CD4-positive, alpha-beta T cell treated with Interleukin-6 at 100 ng/mL for 8 hours (primary cell): ENCODE data around the gene DONSON.

ENCODE experiments used
- DNase-seq: peaks from one replicate; pipeline ENCODE4 v3.0.0-alpha.2; 2020; ENCODE audit warnings: mixed read lengths, low spot score

DONSON gene

DNA sequence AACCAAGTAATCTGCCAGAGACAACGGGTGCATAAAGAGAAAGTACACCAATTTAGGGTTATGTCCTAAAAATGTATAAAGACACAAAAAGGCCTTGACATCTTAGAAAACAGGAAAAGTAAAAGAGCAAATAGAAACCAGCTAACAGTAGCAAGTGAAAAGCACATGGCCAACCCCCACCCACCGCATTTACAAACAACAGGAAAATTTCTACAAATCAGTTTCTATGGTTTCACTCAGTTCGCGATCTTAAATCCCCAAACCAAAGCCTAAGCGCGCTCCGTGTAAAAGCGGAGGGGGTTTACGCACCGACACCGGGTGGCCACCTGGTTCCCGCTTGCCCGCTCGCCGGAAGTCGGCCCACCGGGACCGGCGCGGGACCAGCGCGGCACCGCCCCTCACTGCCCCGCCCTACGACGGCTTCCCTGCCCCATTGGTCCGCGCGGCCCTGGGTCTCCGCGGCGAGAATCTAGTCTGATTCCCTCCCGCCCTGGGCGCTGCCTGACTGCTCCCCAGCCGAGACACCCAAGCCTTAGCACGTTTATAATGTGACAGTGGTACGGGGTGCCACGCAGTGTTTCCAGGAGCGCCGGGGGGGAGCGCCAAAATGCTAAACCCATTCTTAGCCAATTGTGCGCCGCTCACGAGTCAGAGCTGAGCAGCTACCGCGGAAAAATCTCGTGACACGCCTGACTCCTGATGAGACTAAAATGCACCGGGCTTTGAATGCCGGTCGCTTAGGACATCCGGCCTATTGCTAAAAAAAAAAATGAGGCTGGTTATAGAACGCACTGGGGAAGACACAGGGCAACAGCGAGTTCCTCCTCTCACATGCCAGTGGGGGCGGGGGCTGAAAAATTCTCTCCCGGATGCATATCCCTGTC is 46.5 kb downstream of the DONSON start, which contains the start of gene GART:
Gene GART, minus strand, starts transcription at position 362 of the 884 bp plus-strand sequence. CDS start 2,802 bp downstream, outside the sequence.
- peak; percentile 68 for DNase-seq

DNA sequence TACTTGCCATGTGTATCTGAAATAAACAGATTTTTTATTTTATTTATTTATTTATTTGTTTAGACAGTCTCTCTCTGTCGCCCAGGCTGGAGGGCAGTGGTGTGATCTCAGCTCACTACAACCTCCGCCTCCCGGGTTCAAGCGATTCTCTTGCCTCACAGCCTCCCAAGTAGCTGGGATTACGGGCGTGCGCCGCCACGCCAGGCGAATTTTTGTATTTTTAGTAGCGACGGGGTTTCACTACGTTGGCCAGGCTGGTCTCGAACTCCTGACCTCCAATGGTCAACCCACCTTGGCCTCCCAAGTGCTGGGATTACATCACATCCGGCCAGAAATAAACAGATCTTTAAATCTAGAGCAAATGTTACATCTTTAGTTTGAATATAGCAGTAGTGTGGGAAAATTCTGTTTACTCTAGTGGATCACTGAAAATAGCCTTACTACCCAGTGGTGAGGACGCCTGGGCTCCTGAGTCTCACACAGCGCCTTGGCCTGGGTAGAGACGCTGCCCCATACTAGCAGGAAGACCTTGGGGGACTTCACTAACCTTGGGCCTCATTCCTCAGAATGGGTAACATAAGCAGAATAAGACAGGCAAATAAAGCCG is 47.3 kb downstream of the DONSON start:
- no peak for DNase-seq

DNA sequence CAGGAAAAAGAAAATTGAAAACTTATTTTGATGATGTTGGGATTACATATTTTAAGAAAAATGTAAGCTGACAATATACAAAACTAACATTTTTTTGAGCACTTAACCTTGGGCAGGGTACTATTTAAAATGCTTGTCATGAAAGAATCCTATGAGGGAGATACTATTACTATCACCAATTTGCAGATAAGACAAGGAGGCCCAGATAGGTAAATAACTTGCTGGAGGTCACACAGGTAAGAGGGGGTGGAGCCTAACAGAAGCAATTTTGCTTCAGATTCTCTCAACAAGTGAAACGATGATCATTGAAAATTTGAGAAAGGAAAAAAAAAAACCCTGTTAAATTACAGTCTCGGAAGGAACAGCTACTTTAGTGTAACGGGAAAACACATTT is 47.8 kb downstream of the DONSON start:
- DNase-seq, result no peak

DNA sequence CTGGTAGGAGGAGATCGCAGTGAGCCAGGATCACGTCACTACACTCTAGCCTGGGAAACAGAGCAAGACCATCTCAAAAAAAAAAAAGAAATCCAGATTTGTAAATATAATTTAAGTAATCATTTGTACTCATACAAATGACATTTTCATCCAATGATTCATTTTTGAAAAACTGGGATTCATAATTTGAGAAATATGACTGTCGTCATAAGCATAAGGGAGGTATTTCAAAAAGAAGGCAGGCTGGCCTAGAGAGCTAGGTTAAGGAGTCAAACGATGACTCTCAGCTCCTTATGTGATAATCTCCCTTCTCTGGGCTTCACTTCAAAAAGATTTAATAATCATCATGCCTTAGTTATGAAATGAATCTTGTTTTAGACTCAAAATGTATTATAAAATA is 48.9 kb downstream of the DONSON start:
- no peak for DNase-seq

DNA sequence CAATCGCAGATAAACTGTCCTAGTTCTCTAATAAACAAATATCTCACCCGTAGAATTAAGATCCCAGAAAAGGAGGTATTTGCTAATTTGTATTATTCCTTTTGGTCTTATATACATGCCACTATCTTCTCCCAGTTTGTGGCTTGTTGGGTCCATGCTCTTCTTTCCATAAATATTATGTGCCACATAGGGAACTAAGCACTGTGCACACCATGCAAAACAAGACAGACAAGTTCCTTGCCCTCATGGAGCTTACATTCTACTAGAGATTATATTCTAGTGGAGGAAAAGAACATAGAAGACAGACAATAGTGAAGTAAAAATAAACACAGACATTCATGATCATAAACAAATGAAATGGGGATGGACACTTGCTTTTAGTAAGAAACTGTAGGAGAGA is 51.3 kb downstream of the DONSON start:
- no peak for DNase-seq

- no peak for DNase-seq
Measured at GRCh38 chr21:33531007-33531406, 57.5 kb downstream of the DONSON start.
